GM18873 (cell line): ENCODE results near the gene KRTAP10-1.

ENCODE experiments used
- ATAC-seq: cut with Tn5 transposase; IDR thresholded peaks from one replicate; pipeline ENCODE4 v1.9.1; 2021; ENCODE audit warnings: mild to moderate bottlenecking, moderate library complexity, moderate number of reproducible peaks; ENCODE audit not compliant: unreplicated experiment, low FRiP score

The KRTAP10-1 gene

DNA sequence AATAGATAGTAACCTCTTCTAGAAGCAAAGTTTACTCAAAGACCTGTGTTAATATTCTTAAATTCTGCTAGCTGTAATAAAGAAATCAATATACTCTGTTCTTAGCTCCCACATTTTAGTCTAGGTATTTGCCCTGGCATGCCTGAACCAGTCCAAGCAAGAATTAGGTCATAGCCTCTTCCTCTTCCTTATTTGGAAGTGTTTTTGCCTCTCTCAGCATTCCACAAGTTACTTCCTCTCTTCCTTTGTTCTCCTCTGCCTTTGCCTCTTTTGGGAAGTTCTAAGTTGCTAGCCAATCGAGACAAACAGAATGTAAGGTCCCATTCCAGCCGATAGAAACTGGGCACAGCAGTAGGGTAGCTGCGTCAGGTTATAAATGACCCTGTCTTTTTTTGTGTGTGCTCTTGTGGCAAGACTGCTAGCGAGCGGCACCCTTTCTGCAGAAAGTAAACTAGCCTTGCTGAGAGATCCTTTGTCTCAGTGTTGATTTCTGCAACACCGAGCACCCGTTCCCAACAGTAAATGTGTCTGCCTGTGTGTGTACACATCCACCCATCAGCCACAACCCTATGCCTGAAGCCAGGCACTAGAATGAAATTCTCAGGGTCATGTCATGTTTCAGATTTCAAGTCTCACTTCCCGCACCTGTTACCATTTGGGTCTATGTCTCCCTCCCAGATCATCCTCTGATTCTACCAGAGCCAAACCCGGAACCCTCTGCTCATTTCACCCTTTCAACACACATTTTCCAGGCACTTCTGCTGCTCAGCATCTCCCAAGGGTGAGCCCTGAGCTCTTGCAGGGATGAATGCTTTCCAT lies 47.2 kb downstream of the KRTAP10-1 start:
- ATAC-seq, result no peak

DNA sequence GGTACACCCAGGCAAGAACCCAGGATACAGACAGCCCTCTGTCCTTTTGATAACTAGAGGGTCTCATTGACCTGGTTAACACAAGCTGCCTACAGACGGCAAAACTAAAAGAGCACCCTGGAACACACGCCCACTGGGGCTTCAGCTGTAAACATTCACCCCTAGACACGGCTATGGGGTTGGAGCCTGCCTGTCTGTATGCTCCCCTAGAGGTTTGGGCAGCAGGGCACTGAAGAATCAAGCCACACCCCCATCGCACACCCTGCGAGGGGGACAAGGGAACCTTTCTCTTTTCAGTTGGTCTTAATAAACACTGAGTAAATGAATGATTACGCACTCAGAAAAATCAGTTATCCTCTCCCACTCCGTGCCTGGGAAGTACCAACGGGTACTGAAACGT lies 49.2 kb downstream of the KRTAP10-1 start:
- ATAC-seq, result no peak

DNA sequence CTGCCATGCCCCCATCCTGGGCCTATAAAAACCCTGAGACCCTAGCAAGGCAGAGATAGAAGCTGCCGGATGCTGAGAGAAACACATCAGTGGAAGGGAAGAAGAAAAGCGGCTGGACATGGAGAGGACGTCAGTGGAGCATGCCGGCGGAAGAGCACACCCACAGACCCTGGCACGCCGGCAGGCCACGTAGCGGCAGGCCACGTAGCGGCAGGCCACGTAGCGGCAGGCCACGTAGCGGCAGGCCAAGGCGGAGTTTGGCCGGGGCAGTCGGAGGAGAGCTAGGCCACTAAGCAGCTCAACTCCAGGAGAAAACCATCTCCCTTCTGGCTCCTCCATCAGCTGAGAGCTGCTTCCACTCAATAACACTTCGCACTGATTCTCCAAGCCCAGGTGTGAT lies 49.6 kb downstream of the KRTAP10-1 start:
- no peak for ATAC-seq

DNA sequence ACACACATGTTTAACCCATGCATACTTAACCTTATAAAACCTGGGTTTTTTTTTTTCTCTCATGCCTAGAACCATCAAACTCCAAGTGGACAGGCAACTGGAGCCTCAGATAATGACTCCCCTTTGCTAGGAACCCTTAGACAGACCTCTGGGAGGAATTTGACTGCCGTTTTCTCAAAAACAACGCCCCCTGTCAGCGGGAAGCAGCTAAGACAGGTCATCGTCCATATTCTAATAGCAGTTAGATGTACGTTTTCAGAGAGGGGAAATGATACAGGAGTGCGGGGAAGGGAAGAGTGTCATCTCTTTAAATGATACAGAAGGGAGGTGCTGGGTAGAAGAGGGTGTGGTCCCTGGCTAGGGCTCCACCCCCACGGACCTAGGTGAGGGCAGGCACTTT lies 50.0 kb downstream of the KRTAP10-1 start:
- no peak for ATAC-seq
